Activated T-cell treated with anti-CD3 and anti-CD28 coated beads, Interleukin-2, amount 50 U/mL, for 4 hours (primary cell): Measurements from ENCODE around the gene CACNA1B. TPM values are rescaled to one million over a fixed set of nuclear protein-coding genes. Genes with fewer than 3 reads are reported as not detected.
"Not testable (repeated sequence)": the region's sequence is repeated elsewhere in the genome, so short reads cannot be mapped to it uniquely, and the experiment has no call there.

Source experiments
- ATAC-seq, 2 donors: fragments of 200-7000 bp; cut with Tn5 transposase; one replicate each; pipeline ENCODE4 v1.10.0; 2021
- DNase-seq: peaks from one replicate; pipeline ENCODE4 v3.0.0-alpha.2; 2020
- H3K27me3 Mint-ChIP-seq: one replicate; pipeline ENCODE4 v1.8.0; 2021; ENCODE audit warnings: low read depth, mixed read lengths
- H3K36me3 Mint-ChIP-seq: one replicate; pipeline ENCODE4 v1.8.0; 2022; ENCODE audit warnings: mixed read lengths; ENCODE audit not compliant: insufficient read depth
- H3K4me1 Mint-ChIP-seq: one replicate; pipeline ENCODE4 v1.8.0; 2021; ENCODE audit warnings: low read depth, mixed read lengths
- H3K4me3 Mint-ChIP-seq: one replicate; pipeline ENCODE4 v1.8.0; 2021; ENCODE audit warnings: mild to moderate bottlenecking, moderate library complexity, mixed read lengths
- H3K9me3 Mint-ChIP-seq: one replicate; pipeline ENCODE4 v1.8.0; 2021; ENCODE audit warnings: mixed read lengths
- total RNA-seq, 3 donors: library from RNA; stranded (reverse); gene quantifications; one replicate each; pipeline ENCODE4 v1.2.1, GENCODE V29; 2021

CACNA1B gene
- total RNA-seq, 3 donors from 2014 or later = 0.03 TPM; not detected in 2

- H3K27me3 Mint-ChIP-seq, DNase-seq, H3K4me3 Mint-ChIP-seq: not testable (repeated sequence)
Measured at GRCh38 chr9:138132946-138133705, 255.5 kb downstream of the CACNA1B start.

GRCh38 chr9:138134581-138134980, 257.0 kb downstream of the CACNA1B start:
- not testable (repeated sequence) for H3K4me3 Mint-ChIP-seq, H3K4me1 Mint-ChIP-seq, H3K27me3 Mint-ChIP-seq, H3K36me3 Mint-ChIP-seq, ATAC-seq, H3K9me3 Mint-ChIP-seq, DNase-seq

More at GRCh38 chr9:138132946-138133705, 255.5 kb downstream of the CACNA1B start:
- not testable (repeated sequence) for ATAC-seq, H3K4me1 Mint-ChIP-seq, H3K36me3 Mint-ChIP-seq, H3K9me3 Mint-ChIP-seq

GRCh38 chr9:138139096-138139495, 261.5 kb downstream of the CACNA1B start:
- DNase-seq, H3K36me3 Mint-ChIP-seq, H3K9me3 Mint-ChIP-seq, H3K27me3 Mint-ChIP-seq, H3K4me3 Mint-ChIP-seq, H3K4me1 Mint-ChIP-seq, ATAC-seq: not testable (repeated sequence)

GRCh38 chr9:138140980-138141379, 263.4 kb downstream of the CACNA1B start:
- ATAC-seq, DNase-seq, H3K9me3 Mint-ChIP-seq, H3K4me1 Mint-ChIP-seq, H3K4me3 Mint-ChIP-seq, H3K27me3 Mint-ChIP-seq, H3K36me3 Mint-ChIP-seq: not testable (repeated sequence)

GRCh38 chr9:138142528-138143244, 265.1 kb downstream of the CACNA1B start:
- H3K36me3 Mint-ChIP-seq, H3K4me1 Mint-ChIP-seq, ATAC-seq: not testable (repeated sequence)

GRCh38 chr9:138143491-138143890, 265.9 kb downstream of the CACNA1B start:
- H3K4me1 Mint-ChIP-seq, H3K36me3 Mint-ChIP-seq, DNase-seq, H3K9me3 Mint-ChIP-seq, H3K4me3 Mint-ChIP-seq, H3K27me3 Mint-ChIP-seq, ATAC-seq: not testable (repeated sequence)

More at GRCh38 chr9:138142528-138143244, 265.1 kb downstream of the CACNA1B start:
- not testable (repeated sequence) for DNase-seq, H3K4me3 Mint-ChIP-seq, H3K9me3 Mint-ChIP-seq, H3K27me3 Mint-ChIP-seq

- not testable (repeated sequence) for H3K36me3 Mint-ChIP-seq, H3K9me3 Mint-ChIP-seq, H3K4me1 Mint-ChIP-seq, H3K4me3 Mint-ChIP-seq
- H3K27me3 Mint-ChIP-seq = peaks cover 13% of the 10 kb centered on the region
- ATAC-seq (peak in 1 of 2 donors; percentile 18), DNase-seq (peak; percentile 17)
Measured at GRCh38 chr9:138147556-138147955, 270.0 kb downstream of the CACNA1B start.

GRCh38 chr9:138149672-138150656, 272.4 kb downstream of the CACNA1B start:
- Mint-ChIP-seq H3K27me3 (peaks cover 17% of the 10 kb centered on the region), H3K4me3 (peak overlapping the region; percentile 63)
- ATAC-seq (peak; percentile 65 to 66), DNase-seq (peak; percentile 26)
- not testable (repeated sequence) for H3K9me3 Mint-ChIP-seq, H3K4me1 Mint-ChIP-seq, H3K36me3 Mint-ChIP-seq

GRCh38 chr9:138155788-138156187, 278.2 kb downstream of the CACNA1B start:
- DNase-seq, H3K36me3 Mint-ChIP-seq, H3K4me1 Mint-ChIP-seq, H3K4me3 Mint-ChIP-seq, H3K9me3 Mint-ChIP-seq: not testable (repeated sequence)
- ATAC-seq = peak; percentile 79 to 83
- H3K27me3 Mint-ChIP-seq = peaks cover 30% of the 10 kb centered on the region

GRCh38 chr9:138166793-138167192, 289.2 kb downstream of the CACNA1B start:
- H3K36me3 Mint-ChIP-seq, DNase-seq, ATAC-seq, H3K9me3 Mint-ChIP-seq, H3K27me3 Mint-ChIP-seq, H3K4me1 Mint-ChIP-seq, H3K4me3 Mint-ChIP-seq: not testable (repeated sequence)
